Spinal cord (tissue), 10 donors: ENCODE results near the gene ROR2. TPM values are rescaled to one million over a fixed set of nuclear protein-coding genes. Genes with fewer than 3 reads are reported as not detected.

Experiments
- DNase-seq, 6 donors: peaks; one replicate each; pipeline versions ENCODE4 v3.0.0 to v3.0.0-alpha.2; 2013 to 2015; ENCODE audit warnings: low spot score in 6 of 6, low read depth in 4 of 6
- H3K27ac ChIP-seq: one replicate; pipeline ENCODE4 v1.5.1; 2013; ENCODE audit warnings: low read depth, low read length, control low read depth
- H3K27me3 ChIP-seq: one replicate; pipeline ENCODE4 v1.6.1; 2013; ENCODE audit warnings: low read length; ENCODE audit not compliant: control insufficient read depth, insufficient read depth
- H3K36me3 ChIP-seq: one replicate; pipeline ENCODE4 v1.6.1; 2013; ENCODE audit warnings: low read length; ENCODE audit not compliant: control insufficient read depth, insufficient read depth
- H3K4me1 ChIP-seq: one replicate; pipeline ENCODE4 v1.6.1; 2013; ENCODE audit warnings: low read length; ENCODE audit not compliant: control insufficient read depth, insufficient read depth
- H3K4me3 ChIP-seq: one replicate; pipeline ENCODE4 v1.5.1; 2013; ENCODE audit warnings: low read depth, low read length, control low read depth
- H3K9me3 ChIP-seq: one replicate; pipeline ENCODE4 v1.6.1; 2013; ENCODE audit warnings: low read length; ENCODE audit not compliant: control insufficient read depth, insufficient read depth
- WGBS: methylation state at CpG from one replicate; pipeline ENCODE4 v1.1.5; 2013; ENCODE audit warnings: missing lambda C conversion rate; ENCODE audit not compliant: insufficient coverage; 5-methylcytosine and 5-hydroxymethylcytosine counted together
- polyA plus RNA-seq, 2 donors: library from polyadenylated mRNA; unstranded; fragments of 120-200 nt; gene quantifications; one replicate each; pipeline ENCODE4 v1.2.1, GENCODE V29; 2013; ENCODE audit not compliant: insufficient read length in 2 of 2
- total RNA-seq, 2 donors: library from RNA; depleted of rRNA in 1 of 2; stranded (reverse); fragments of 120-200 nt in 1 of 2; fragments of >200 nt in 1 of 2; gene quantifications; one replicate each; pipeline versions ENCODE4 v1.2.3 to v1.2.4, GENCODE V29; 2013 to 2014
- donor health status: healthy.

The ROR2 gene
- total and polyA plus RNA-seq, 4 donors = 3.1 to 20.6 (median 5.0) TPM

GRCh38 chr9:91904588-91905236, 45.3 kb downstream of the ROR2 start:
- no peak overlapping the region for H3K4me3 ChIP-seq
- WGBS = 78% methylated on average over 10 of the region's 10 CpGs
- DNase-seq = no peak
- H3K27me3 ChIP-seq = no peaks in the 10 kb centered on the region
- H3K4me1 ChIP-seq = peaks cover 20% of the 10 kb centered on the region
- H3K9me3 ChIP-seq = no peaks in the 10 kb centered on the region
- H3K36me3 ChIP-seq = no peaks in the 10 kb centered on the region
- no peak overlapping the region for H3K27ac ChIP-seq

DNA sequence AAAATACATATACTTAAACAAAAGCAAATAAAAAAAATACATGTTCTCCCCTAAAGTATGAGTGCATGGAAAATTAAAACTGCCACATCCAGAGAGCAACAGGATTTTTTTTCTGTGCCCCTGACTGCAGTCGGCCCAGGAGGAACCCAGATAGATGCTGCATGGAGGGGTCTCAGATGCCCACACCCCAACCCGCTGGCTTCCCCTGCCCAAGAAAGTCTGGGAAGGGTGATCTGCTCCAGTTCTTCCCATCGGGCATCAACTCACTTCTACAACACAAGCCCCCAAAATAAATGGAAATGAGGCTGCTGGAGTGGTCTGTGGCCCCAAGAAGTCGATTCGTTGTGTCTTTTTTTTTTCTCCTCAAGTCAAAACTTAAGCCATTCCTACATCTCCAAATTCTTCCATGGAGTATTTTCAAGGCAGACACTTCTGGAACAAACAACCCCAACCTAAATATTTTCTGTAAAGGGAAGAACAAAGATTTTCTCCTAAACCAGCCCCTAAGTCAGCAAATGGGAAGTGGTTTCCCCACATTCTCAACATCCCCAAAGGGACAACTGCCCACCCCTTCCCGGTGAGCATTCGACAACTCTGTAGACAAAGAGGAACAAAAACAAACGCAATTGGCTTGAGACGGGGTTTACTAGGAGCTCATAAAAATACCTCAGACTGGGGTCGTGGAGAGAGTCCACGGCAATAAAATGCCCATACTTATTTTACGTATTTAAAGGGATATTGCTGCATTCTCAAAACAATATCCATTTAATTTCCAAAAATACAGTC, 46.7 kb downstream of the ROR2 start:
- H3K4me1 ChIP-seq = peaks cover 34% of the 10 kb centered on the region
- H3K4me3 ChIP-seq = no peak overlapping the region
- DNase-seq = peak in 1 of 6 donors; percentile 15
- 40% methylated on average over 4 of the region's 12 CpGs for WGBS
- H3K27ac ChIP-seq = no peak overlapping the region
- no peaks in the 10 kb centered on the region for H3K36me3 ChIP-seq
- H3K9me3 ChIP-seq = no peaks in the 10 kb centered on the region
- H3K27me3 ChIP-seq = no peaks in the 10 kb centered on the region

DNA sequence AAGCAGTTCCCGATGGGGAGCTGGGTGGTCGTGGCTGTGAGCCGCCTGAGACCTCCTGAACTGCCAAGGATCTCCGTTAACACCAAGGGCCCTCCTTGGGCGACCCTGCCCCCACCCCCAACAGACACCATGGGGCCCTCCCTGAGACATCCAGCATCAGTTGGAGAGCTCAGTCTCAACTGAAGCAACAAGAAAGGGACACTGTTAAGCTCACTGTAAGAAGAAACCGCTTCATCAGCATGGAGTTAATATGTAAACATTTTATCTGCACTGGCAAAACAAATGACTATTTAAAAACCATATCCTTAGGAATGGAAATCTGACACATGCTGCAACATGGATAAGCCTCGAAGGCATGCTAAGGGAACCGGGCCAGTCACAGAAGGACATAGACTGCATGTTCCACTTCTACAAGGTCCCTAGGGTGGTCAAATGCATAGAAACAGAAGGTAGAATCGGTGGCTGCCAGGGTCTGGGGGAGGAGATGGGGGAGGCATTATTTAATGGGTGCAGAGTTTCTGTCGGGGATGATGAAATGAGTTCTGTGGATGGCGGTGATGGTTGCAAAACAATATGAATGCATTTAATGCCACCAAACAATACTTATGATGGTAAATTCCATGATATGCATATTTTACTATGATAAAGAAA, 47.4 kb downstream of the ROR2 start:
- peaks cover 40% of the 10 kb centered on the region for H3K4me1 ChIP-seq
- 63% methylated on average over 7 of the region's 11 CpGs for WGBS
- no peak overlapping the region for H3K4me3 ChIP-seq
- no peaks in the 10 kb centered on the region for H3K9me3 ChIP-seq
- H3K27ac ChIP-seq = no peak overlapping the region
- H3K27me3 ChIP-seq = no peaks in the 10 kb centered on the region
- H3K36me3 ChIP-seq = no peaks in the 10 kb centered on the region
- DNase-seq = no peak

- H3K27ac ChIP-seq = no peak overlapping the region
- no peak for DNase-seq
These were observed 49.2 kb downstream of the ROR2 start for GRCh38 chr9:91900797-91901177.

GRCh38 chr9:91900055-91900796, 49.8 kb downstream of the ROR2 start:
- H3K27me3 ChIP-seq = no peaks in the 10 kb centered on the region
- peak in 1 of 6 donors; percentile 34 for DNase-seq
- no peak overlapping the region for H3K4me3 ChIP-seq
- 24% methylated on average over 32 of the region's 32 CpGs for WGBS
- no peaks in the 10 kb centered on the region for H3K9me3 ChIP-seq
- H3K36me3 ChIP-seq = no peaks in the 10 kb centered on the region
- peaks cover 48% of the 10 kb centered on the region for H3K4me1 ChIP-seq
- no peak overlapping the region for H3K27ac ChIP-seq

More at GRCh38 chr9:91900797-91901177, 49.2 kb downstream of the ROR2 start:
- WGBS = no CpG with 5 or more reads among the region's 3 CpGs
- Histone ChIP-seq H3K4me1 (peaks cover 45% of the 10 kb centered on the region), H3K4me3 (no peak overlapping the region), H3K9me3 (no peaks in the 10 kb centered on the region), H3K27me3 (no peaks in the 10 kb centered on the region), H3K36me3 (no peaks in the 10 kb centered on the region)

- H3K9me3 ChIP-seq = no peaks in the 10 kb centered on the region
- H3K27me3 ChIP-seq = no peaks in the 10 kb centered on the region
- H3K36me3 ChIP-seq = no peaks in the 10 kb centered on the region
- DNase-seq = no peak
- no peak overlapping the region for H3K4me3 ChIP-seq
- H3K4me1 ChIP-seq = peaks cover 47% of the 10 kb centered on the region
- no peak overlapping the region for H3K27ac ChIP-seq
- 77% methylated on average over 7 of the region's 9 CpGs for WGBS
These were observed 50.4 kb downstream of the ROR2 start for GRCh38 chr9:91899594-91899993.

GRCh38 chr9:91899219-91899563, 50.8 kb downstream of the ROR2 start:
- H3K27ac ChIP-seq = no peak overlapping the region
- no peak overlapping the region for H3K4me3 ChIP-seq
- peaks cover 43% of the 10 kb centered on the region for H3K4me1 ChIP-seq
- WGBS = 70% methylated on average over 1 of the region's 2 CpGs
- no peaks in the 10 kb centered on the region for H3K27me3 ChIP-seq
- H3K36me3 ChIP-seq = no peaks in the 10 kb centered on the region
- no peaks in the 10 kb centered on the region for H3K9me3 ChIP-seq
- DNase-seq = no peak

DNA sequence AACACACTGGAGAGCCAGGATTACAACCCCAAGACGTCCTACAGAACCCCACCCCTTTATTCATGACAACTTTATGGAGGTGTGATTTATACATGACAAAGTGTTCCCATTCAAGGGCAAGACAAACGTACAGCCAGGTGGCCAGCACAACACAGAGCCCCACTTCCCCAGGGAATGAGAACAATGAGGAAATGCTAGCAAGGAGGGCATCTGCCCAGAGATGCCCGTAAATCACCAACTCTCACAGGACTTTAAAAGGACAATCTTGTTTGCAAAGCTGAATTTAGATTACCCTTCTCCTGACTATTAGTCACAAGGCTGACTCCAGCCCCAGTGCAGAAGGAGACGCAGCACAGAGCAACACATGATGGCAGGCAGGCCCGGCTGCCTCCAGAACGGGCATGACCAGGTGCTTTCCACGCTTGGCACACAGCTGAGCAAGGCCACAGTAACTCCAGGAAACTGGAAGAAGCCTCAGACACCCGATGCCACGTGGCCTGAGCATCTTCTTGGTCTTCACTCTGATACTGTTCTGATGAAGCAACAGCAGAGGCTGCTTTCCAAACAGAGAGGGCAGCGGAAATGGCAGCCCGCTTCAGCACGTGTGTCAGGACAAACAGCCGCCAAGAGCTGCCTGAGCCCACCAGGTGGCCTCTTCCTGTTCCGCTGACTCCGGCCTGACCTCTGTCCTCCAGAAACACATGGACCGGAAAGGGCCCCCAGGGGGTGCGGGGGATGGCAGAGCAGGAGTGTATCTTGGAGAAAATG, 51.4 kb downstream of the ROR2 start:
- no peak overlapping the region for H3K27ac ChIP-seq
- peaks cover 43% of the 10 kb centered on the region for H3K4me1 ChIP-seq
- 37% methylated on average over 16 of the region's 17 CpGs for WGBS
- H3K27me3 ChIP-seq = no peaks in the 10 kb centered on the region
- peak in 1 of 6 donors; percentile 49 for DNase-seq
- H3K9me3 ChIP-seq = no peaks in the 10 kb centered on the region
- no peak overlapping the region for H3K4me3 ChIP-seq
- no peaks in the 10 kb centered on the region for H3K36me3 ChIP-seq

- no CpG with 5 or more reads among the region's 1 CpG for WGBS
- no peak for DNase-seq
- H3K4me3 ChIP-seq = no peak overlapping the region
- no peak overlapping the region for H3K27ac ChIP-seq
- no peaks in the 10 kb centered on the region for H3K27me3 ChIP-seq
- H3K4me1 ChIP-seq = peaks cover 43% of the 10 kb centered on the region
- no peaks in the 10 kb centered on the region for H3K9me3 ChIP-seq
- H3K36me3 ChIP-seq = no peaks in the 10 kb centered on the region
These were observed 52.8 kb downstream of the ROR2 start for GRCh38 chr9:91897201-91897600.
